GM15510 (cell line): ENCODE measurements around the gene ZNF132.
A peak's percentile ranks its signal among the peaks of the same experiment; 100 is the strongest.

ENCODE experiments used
- POLR2A ChIP-seq: IDR thresholded peaks from 3 replicates; pipeline ENCODE4 v1.6.1; 2011; ENCODE audit warnings: borderline replicate concordance; ENCODE audit not compliant: insufficient read length; ENCODE audit errors: extremely low read depth

ZNF132 gene

GRCh38 chr19:58439576-58440554 is at the start of gene ZNF132:
TSS of gene ZNF132 (minus strand) at chr19:58440153. CDS start at chr19:58439821, 332 bp downstream.
- TF ChIP-seq POLR2A: peak; percentile 59

- TF ChIP-seq POLR2A: no peak
Observed at GRCh38 chr19:58483776-58484175, 43.8 kb upstream of the ZNF132 start.

- no peak for TF ChIP-seq POLR2A
Observed at GRCh38 chr19:58482372-58482771, 42.4 kb upstream of the ZNF132 start.

- no peak for TF ChIP-seq POLR2A
Observed at GRCh38 chr19:58480831-58481230, 40.9 kb upstream of the ZNF132 start.

GRCh38 chr19:58480481-58480830 is 40.5 kb upstream of the ZNF132 start:
- no peak for TF ChIP-seq POLR2A

GRCh38 chr19:58479736-58480480 is 40.0 kb upstream of the ZNF132 start:
- no peak for TF ChIP-seq POLR2A

GRCh38 chr19:58479303-58479702 is 39.4 kb upstream of the ZNF132 start:
- TF ChIP-seq POLR2A: no peak

GRCh38 chr19:58477871-58478270 is 37.9 kb upstream of the ZNF132 start:
- TF ChIP-seq POLR2A: no peak

- TF ChIP-seq POLR2A: no peak
Observed at GRCh38 chr19:58477130-58477529, 37.2 kb upstream of the ZNF132 start.

- TF ChIP-seq POLR2A: no peak
Observed at GRCh38 chr19:58476498-58477015, 36.6 kb upstream of the ZNF132 start.

GRCh38 chr19:58475714-58476497 is 36.0 kb upstream of the ZNF132 start, which contains the start of gene ZNF446:
TSS of gene ZNF446 (plus strand) at chr19:58476352. CDS start at chr19:58477219, 867 bp downstream.
- peak; percentile 56 for TF ChIP-seq POLR2A

- no peak for TF ChIP-seq POLR2A
Observed at GRCh38 chr19:58474997-58475713, 35.2 kb upstream of the ZNF132 start.

- TF ChIP-seq POLR2A: no peak
Observed at GRCh38 chr19:58474291-58474996, 34.5 kb upstream of the ZNF132 start.
